Measurements from ENCODE around the gene MCF2L2. TPM values are rescaled to one million over a fixed set of nuclear protein-coding genes. Genes with fewer than 3 reads are reported as not detected.
A peak's percentile ranks its signal among the peaks of the same experiment; 100 is the strongest.

MCF2L2 gene
- total and polyA plus RNA-seq, 2 of the 13 experiments (the other 11 are each of a cell fraction or from before 2014, with no cell fraction given): not detected

DNA sequence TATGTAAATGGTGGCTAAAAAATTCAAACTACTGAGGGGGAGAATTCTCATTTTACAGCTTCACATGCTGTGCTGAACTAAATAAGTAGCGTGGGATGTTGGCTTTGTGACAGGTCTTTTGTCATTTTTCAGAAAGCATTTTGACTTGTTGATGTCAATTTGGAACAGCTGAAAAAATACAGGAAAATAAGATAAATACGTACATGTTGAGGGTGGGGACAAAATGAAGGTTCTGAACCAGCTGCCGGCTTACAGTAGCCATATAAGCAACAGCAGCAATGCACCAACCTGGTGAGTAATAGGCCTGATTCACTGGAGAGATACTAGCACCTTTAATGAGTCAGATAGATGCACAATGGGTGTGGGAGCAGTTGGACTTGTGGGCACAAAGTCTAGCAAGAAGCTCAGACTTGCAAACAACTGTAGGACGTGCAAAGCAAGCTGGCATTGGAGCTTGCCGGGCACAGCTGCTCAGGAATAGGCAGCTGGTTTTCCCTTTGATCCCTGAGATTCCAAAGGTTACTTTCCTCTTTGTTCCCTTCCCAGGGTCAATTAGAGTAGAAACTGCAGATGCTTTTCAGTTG lies 162.5 kb downstream of the MCF2L2 start (continued):
- peak; percentile 34; the same call in 1 of the 2 replicates for TF ChIP-seq ARID5B (CRISPR knock-in tag; IDR thresholded peaks at IDR 0.05)
- TF ChIP-seq AKNA (CRISPR knock-in tag; IDR thresholded peaks at IDR 0.05; ENCODE audit: borderline replicate concordance): no peak
- no peak for TF ChIP-seq RFX1 (IDR thresholded peaks at IDR 0.05)
- TF ChIP-seq SOX5 (CRISPR knock-in tag; IDR thresholded peaks at IDR 0.05; ENCODE audit: borderline replicate concordance): 0 out of 2 replicates have a peak, but pooled peaks have one; percentile 20
- TF ChIP-seq, protein P1, sequence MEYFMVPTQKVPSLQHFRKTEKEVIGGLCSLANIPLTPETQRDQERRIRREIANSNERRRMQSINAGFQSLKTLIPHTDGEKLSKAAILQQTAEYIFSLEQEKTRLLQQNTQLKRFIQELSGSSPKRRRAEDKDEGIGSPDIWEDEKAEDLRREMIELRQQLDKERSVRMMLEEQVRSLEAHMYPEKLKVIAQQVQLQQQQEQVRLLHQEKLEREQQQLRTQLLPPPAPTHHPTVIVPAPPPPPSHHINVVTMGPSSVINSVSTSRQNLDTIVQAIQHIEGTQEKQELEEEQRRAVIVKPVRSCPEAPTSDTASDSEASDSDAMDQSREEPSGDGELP (IDR thresholded peaks at IDR 0.05; ENCODE audit: borderline replicate concordance, low read depth): peak; percentile 75
- TF ChIP-seq, protein P2, sequence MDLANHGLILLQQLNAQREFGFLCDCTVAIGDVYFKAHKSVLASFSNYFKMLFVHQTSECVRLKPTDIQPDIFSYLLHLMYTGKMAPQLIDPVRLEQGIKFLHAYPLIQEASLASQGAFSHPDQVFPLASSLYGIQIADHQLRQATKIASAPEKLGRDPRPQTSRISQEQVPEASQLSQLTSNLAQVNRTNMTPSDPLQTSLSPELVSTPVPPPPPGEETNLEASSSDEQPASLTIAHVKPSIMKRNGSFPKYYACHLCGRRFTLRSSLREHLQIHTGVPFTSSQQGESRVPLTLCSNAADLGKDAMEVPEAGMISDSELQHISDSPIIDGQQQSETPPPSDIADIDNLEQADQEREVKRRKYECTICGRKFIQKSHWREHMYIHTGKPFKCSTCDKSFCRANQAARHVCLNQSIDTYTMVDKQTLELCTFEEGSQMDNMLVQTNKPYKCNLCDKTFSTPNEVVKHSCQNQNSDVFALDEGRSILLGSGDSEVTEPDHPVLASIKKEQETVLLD (CRISPR knock-in tag; IDR thresholded peaks at IDR 0.05; ENCODE audit: low read depth): no peak
- TF ChIP-seq PRPF4 (IDR thresholded peaks at IDR 0.05; ENCODE audit: low read depth, low read length, poor library complexity, severe bottlenecking): no peak
- no peak for TF ChIP-seq RORA (CRISPR knock-in tag; IDR thresholded peaks at IDR 0.05)
- TF ChIP-seq HMG20B (CRISPR knock-in tag; conservative IDR thresholded peaks at IDR 0.05): no peak
- peak in 1 of 2 experiments; percentile 66; a peak in 2 of 4 replicates for TF ChIP-seq NR2F1 (CRISPR knock-in tag; IDR thresholded peaks at IDR 0.05)
- TF ChIP-seq ATF5 (CRISPR knock-in tag; IDR thresholded peaks at IDR 0.05; ENCODE audit: low read depth): no peak
- TF ChIP-seq, protein P3, sequence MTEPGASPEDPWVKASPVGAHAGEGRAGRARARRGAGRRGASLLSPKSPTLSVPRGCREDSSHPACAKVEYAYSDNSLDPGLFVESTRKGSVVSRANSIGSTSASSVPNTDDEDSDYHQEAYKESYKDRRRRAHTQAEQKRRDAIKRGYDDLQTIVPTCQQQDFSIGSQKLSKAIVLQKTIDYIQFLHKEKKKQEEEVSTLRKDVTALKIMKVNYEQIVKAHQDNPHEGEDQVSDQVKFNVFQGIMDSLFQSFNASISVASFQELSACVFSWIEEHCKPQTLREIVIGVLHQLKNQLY (CRISPR knock-in tag; IDR thresholded peaks at IDR 0.05): no peak
- no peak for TF ChIP-seq HDAC2 (CRISPR knock-in tag; IDR thresholded peaks at IDR 0.05)

Data from HepG2 (cell line).